ES-I3 (cell line): ENCODE results near the gene CADM2.

Source experiments
- H3K36me3 ChIP-seq: 2 replicates; pipeline ENCODE4 v1.6.1; 2013; ENCODE audit warnings: mild to moderate bottlenecking, low read length, control low read depth, moderate library complexity; ENCODE audit not compliant: insufficient read depth
- H3K4me1 ChIP-seq: 2 replicates; pipeline ENCODE4 v1.6.1; 2013; ENCODE audit warnings: mild to moderate bottlenecking, control low read depth, low read length; ENCODE audit not compliant: insufficient read depth
- H3K9ac ChIP-seq: 2 replicates; pipeline ENCODE4 v1.6.1; 2013; ENCODE audit warnings: low read depth, mild to moderate bottlenecking, low read length, moderate library complexity
- H3K9me3 ChIP-seq: 2 replicates; pipeline ENCODE4 v1.6.1; 2013; ENCODE audit warnings: mild to moderate bottlenecking, low read length, moderate library complexity; ENCODE audit not compliant: control insufficient read depth, insufficient read depth

Gene CADM2

GRCh38 chr3:84967767-84968581 is 9.2 kb downstream of the CADM2 start:
- H3K36me3 ChIP-seq, result no peaks in the 10 kb centered on the region

GRCh38 chr3:84968701-84969235 is 10.0 kb downstream of the CADM2 start:
- Histone ChIP-seq H3K9me3 (no peaks in the 10 kb centered on the region), H3K4me1 (peaks cover 34% of the 10 kb centered on the region), H3K9ac (no peak overlapping the region), H3K36me3 (no peaks in the 10 kb centered on the region)

More at GRCh38 chr3:84967767-84968581, 9.2 kb downstream of the CADM2 start:
- H3K9ac ChIP-seq, result no peak overlapping the region; the same call in 1 of the 2 replicates
- no peaks in the 10 kb centered on the region for H3K9me3 ChIP-seq
- H3K4me1 ChIP-seq, result peaks cover 36% of the 10 kb centered on the region

GRCh38 chr3:84974347-84974746 is 15.6 kb downstream of the CADM2 start:
- Histone ChIP-seq H3K4me1 (peaks cover 4% of the 10 kb centered on the region; the same call in 1 of the 2 replicates), H3K36me3 (no peaks in the 10 kb centered on the region), H3K9ac (no peak overlapping the region), H3K9me3 (no peaks in the 10 kb centered on the region)

GRCh38 chr3:84977021-84977420 is 18.2 kb downstream of the CADM2 start:
- Histone ChIP-seq H3K9ac (no peak overlapping the region), H3K36me3 (no peaks in the 10 kb centered on the region), H3K4me1 (no peaks in the 10 kb centered on the region), H3K9me3 (no peaks in the 10 kb centered on the region)

DNA sequence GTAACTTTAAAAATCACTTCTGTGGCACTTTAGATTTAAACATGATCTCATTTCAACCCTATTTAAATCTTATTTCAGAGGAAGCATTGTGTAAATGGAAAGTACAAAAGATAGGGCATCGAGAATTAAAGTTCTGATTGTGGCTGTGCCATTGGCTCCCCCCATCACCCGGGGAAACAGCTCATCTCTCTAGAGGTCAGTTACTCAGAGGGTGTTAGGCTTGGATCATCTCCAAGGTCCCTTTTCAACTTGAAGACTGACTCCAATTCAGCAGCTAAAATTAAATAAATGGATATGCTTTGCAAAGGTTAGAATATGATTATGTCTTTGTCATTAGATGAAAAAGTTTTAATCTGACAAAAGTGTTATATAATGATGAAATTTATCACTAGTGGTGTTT is 20.1 kb downstream of the CADM2 start:
- no peaks in the 10 kb centered on the region for H3K9me3 ChIP-seq
- H3K4me1 ChIP-seq, result no peaks in the 10 kb centered on the region; the same call in 1 of the 2 replicates
- no peak overlapping the region for H3K9ac ChIP-seq
- H3K36me3 ChIP-seq, result no peaks in the 10 kb centered on the region

DNA sequence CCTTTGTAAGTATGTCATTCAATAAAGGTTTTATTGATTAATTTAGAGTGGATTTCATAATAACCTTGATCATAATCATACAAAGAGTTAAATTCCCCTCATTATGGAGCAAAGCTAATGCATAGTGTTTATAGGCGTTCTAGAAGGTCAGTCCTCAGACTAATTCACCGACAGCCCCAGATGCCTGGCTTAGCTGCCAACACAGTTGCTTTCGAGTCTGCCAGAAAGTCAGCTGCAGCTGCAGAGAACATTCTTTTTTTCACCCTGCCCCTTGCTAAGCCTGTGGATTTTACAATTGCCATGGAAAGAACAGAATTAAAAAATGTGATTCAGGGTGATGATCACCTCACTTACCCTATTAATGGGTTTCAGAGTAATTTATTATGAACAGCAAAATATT is 21.2 kb downstream of the CADM2 start:
- Histone ChIP-seq H3K9ac (no peak overlapping the region), H3K4me1 (peaks cover 3% of the 10 kb centered on the region; the same call in 1 of the 2 replicates), H3K9me3 (no peaks in the 10 kb centered on the region), H3K36me3 (no peaks in the 10 kb centered on the region)

DNA sequence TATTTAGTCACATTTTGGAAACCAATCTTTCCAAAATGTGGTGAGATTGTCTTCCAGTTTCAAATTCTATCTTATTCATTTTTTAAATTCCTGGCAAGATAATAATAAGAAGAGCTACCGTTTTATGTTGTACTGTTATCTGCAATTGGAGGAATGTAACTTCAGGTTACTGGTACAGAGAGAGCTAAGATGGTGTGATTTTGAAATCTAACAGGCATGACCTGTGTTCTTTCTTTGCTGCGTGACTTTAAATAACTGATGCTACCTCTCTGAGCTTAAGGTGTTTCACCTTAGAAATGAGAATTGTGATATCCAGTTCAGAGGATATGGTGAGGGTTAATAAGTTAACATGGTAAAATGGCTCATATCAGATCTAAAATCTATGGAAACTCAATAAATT is 21.7 kb downstream of the CADM2 start:
- Histone ChIP-seq H3K9me3 (no peaks in the 10 kb centered on the region), H3K9ac (no peak overlapping the region), H3K4me1 (peaks cover 3% of the 10 kb centered on the region; the same call in 1 of the 2 replicates), H3K36me3 (no peaks in the 10 kb centered on the region)

- Histone ChIP-seq H3K9me3 (no peaks in the 10 kb centered on the region), H3K36me3 (no peaks in the 10 kb centered on the region), H3K4me1 (peaks cover 3% of the 10 kb centered on the region; the same call in 1 of the 2 replicates), H3K9ac (no peak overlapping the region)
These were observed 24.7 kb downstream of the CADM2 start for GRCh38 chr3:84983490-84983889.

DNA sequence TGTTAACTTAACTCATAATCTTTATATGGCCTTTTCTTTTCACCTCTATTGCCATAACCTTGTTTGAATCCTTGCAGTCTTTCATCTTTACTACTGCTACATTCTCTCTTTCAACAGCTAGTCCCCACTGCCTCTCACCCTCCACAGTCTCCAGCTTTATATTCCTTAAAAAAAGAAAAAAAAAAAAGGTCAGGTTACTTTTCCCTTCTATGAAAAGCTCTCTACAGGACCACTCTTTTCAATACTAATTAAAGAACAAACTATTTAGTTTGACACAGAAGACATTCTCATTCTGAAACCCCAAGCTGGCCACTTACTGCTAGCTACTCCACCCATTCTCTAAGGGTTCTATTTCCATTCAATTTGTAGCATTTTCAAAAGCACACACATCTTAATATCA is 25.6 kb downstream of the CADM2 start:
- H3K36me3 ChIP-seq, result no peaks in the 10 kb centered on the region
- H3K9me3 ChIP-seq, result no peaks in the 10 kb centered on the region
- peaks cover 3% of the 10 kb centered on the region; the same call in 1 of the 2 replicates for H3K4me1 ChIP-seq
- H3K9ac ChIP-seq, result no peak overlapping the region

DNA sequence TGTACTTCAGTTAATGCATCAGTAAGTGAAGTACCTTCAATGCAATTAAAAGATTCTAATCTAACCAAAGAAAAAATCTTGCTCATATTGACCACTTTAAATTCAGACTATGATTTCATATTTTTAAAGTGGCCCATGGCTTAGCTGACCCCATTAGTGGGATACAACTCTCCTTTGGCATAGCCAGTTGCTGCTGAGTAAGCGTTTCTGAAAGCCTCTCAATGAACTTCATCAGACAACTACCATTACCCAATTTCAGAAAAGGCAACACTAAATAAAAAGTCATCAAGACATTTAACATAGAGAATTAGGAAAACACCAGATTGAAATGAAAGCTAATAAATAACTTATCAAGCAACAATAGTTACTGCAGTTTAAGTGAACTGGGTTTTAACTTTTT is 27.0 kb downstream of the CADM2 start:
- no peaks in the 10 kb centered on the region for H3K9me3 ChIP-seq
- no peak overlapping the region for H3K9ac ChIP-seq
- H3K36me3 ChIP-seq, result no peaks in the 10 kb centered on the region
- H3K4me1 ChIP-seq, result peaks cover 3% of the 10 kb centered on the region; the same call in 1 of the 2 replicates

DNA sequence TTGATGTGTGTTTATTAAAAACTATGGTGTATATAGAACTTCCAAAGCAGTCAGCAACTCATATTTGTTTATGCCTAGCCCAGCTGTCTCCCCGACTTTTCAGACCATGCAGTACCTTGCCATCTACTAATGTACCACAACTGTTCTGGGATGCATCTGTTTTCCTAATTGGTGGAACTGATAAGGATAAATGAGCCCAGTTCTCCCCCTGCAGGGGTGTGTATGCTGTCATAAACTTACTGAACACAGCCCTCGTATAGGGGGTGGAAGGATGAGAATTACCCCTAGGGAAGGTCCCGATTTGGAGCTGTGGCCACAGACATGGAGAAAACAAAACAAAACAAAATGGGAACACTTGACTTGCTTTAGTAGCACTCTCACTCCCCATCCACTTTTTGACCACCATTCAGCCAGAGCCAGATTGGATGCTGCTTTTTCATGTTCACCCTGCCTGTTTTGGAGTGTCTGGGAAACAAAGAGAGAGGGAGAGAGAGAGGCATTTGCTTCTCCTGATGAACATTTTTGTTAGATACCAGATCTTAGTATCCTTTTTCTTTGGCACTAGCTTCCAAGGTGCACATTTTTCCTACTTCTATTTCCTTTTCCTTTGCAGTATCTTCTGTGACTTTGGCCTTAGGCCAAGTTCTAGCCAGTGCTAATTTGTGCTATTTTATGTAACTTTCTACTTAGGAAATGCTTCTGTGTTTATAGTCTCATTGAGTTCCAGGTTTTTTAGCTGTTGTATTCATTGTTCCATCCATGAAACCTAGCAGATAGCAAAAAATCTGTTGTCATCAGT is 29.1 kb downstream of the CADM2 start:
- Histone ChIP-seq H3K4me1 (peaks cover 11% of the 10 kb centered on the region; the same call in 1 of the 2 replicates), H3K9me3 (no peaks in the 10 kb centered on the region), H3K9ac (no peak overlapping the region), H3K36me3 (no peaks in the 10 kb centered on the region)

DNA sequence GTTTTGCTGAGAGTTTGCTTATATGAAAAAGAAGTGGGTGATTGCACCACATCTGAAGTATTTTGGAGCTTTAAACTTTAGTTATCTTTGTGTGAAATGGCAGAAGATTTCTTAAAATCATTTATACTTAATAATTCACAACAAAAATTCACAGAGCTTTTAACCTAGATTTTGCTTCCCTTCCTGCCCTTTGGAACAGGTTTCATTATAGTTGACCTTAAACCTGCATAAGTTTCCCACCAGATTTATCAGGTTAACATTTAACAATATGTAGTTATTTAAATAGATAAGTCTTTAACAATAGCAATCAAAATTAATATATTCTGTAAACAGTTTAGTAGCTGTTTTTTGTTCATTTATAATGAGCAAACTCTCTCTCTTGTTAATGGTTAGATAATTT is 30.3 kb downstream of the CADM2 start:
- Histone ChIP-seq H3K36me3 (no peaks in the 10 kb centered on the region), H3K9me3 (no peaks in the 10 kb centered on the region), H3K4me1 (peaks cover 11% of the 10 kb centered on the region; the same call in 1 of the 2 replicates), H3K9ac (no peak overlapping the region)

DNA sequence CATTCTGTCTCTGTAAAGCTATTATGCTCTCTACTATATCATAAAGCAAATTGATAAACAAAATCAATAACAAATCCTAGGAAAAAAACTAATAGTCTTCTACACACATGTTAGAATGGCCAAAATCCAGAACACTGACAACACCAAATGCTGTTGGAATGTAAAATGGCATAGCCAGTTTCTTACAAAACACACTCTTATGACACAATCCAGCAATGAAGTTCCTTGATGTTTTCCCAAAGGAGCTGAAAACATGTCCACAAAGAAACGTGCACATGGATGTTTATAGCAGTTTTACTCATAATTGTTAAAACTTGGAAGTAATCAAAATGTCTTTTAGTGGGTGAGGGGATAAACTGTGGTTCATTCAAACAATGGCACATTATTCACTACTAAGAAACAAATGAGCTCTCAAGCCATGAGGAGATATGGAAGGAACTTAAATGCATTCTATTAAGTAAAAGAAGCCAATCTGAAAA is 32.7 kb downstream of the CADM2 start:
- Histone ChIP-seq H3K36me3 (no peaks in the 10 kb centered on the region), H3K9me3 (no peaks in the 10 kb centered on the region), H3K9ac (no peak overlapping the region), H3K4me1 (peaks cover 7% of the 10 kb centered on the region; the same call in 1 of the 2 replicates)

DNA sequence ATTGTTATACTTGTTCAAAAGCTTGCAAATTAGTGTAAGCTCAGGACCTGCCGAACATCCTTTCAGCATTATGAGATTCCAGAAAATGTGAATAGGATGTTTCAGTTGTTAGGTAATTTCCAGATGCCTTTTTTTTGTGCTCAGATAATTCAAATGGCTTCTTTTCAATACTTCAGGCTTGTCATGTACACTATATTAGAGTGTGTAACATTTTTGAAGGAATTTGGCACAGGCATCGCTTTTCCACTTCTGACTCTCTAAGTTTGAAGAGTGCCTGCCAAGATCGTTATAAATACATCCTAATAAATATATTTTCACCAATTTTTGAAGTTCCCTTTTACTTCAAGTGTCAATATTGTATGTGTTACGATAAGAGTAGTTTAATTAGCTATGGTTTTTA is 35.2 kb downstream of the CADM2 start:
- Histone ChIP-seq H3K9ac (no peak overlapping the region), H3K9me3 (no peaks in the 10 kb centered on the region), H3K36me3 (no peaks in the 10 kb centered on the region), H3K4me1 (peaks cover 14% of the 10 kb centered on the region; the same call in 1 of the 2 replicates)
